Measurements from ENCODE around the gene EZR.

EZR gene

GRCh38 chr6:158757753-158758090 is 61.4 kb downstream of the EZR start:
- no peak for TF ChIP-seq CTCF (IDR thresholded peaks at IDR 0.05; ENCODE audit: borderline replicate concordance, control extremely low read depth, extremely low read depth, insufficient read depth, missing control alignments)
- in situ Hi-C loops (cut with MboI; ENCODE audit: low sequenced_read_pairs, unreplicated experiment), result no loop called here
- DNase-seq (ENCODE audit: low spot score), result no peak

- TF ChIP-seq CTCF (IDR thresholded peaks at IDR 0.05; ENCODE audit: borderline replicate concordance, control extremely low read depth, extremely low read depth, insufficient read depth, missing control alignments), result no peak
- in situ Hi-C loops (cut with MboI; ENCODE audit: low sequenced_read_pairs, unreplicated experiment), result no loop called here
- DNase-seq (ENCODE audit: low spot score), result no peak
Measured at GRCh38 chr6:158756977-158757752, 62.0 kb downstream of the EZR start.

GRCh38 chr6:158756126-158756525 is 63.0 kb downstream of the EZR start:
- in situ Hi-C loops (cut with MboI; ENCODE audit: low sequenced_read_pairs, unreplicated experiment), result no loop called here
- no peak for TF ChIP-seq CTCF (IDR thresholded peaks at IDR 0.05; ENCODE audit: borderline replicate concordance, control extremely low read depth, extremely low read depth, insufficient read depth, missing control alignments)
- no peak for DNase-seq (ENCODE audit: low spot score)

- no peak for TF ChIP-seq CTCF (IDR thresholded peaks at IDR 0.05; ENCODE audit: borderline replicate concordance, control extremely low read depth, extremely low read depth, insufficient read depth, missing control alignments)
- DNase-seq (ENCODE audit: low spot score), result no peak
- in situ Hi-C loops (cut with MboI; ENCODE audit: low sequenced_read_pairs, unreplicated experiment), result no loop called here
Measured at GRCh38 chr6:158755636-158756035, 63.5 kb downstream of the EZR start.

- in situ Hi-C loops (cut with MboI; ENCODE audit: low sequenced_read_pairs, unreplicated experiment), result no loop called here
- TF ChIP-seq CTCF (IDR thresholded peaks at IDR 0.05; ENCODE audit: borderline replicate concordance, control extremely low read depth, extremely low read depth, insufficient read depth, missing control alignments), result no peak
- no peak for DNase-seq (ENCODE audit: low spot score)
Measured at GRCh38 chr6:158754738-158755137, 64.4 kb downstream of the EZR start.

- in situ Hi-C loops (cut with MboI; ENCODE audit: low sequenced_read_pairs, unreplicated experiment), result no loop called here
- TF ChIP-seq CTCF (IDR thresholded peaks at IDR 0.05; ENCODE audit: borderline replicate concordance, control extremely low read depth, extremely low read depth, insufficient read depth, missing control alignments), result no peak
- DNase-seq (ENCODE audit: low spot score), result no peak
Measured at GRCh38 chr6:158753811-158754210, 65.4 kb downstream of the EZR start.
